T follicular helper cell (primary cell): Measurements from ENCODE around the gene RTL10.

Source experiments
- DNase-seq: peaks from one replicate; pipeline ENCODE4 v3.0.0-alpha.2; 2020; ENCODE audit warnings: low read depth

Gene RTL10

GRCh38 chr22:19808873-19809478, 45.7 kb downstream of the RTL10 start:
- no peak for DNase-seq

- DNase-seq: no peak
Measured at GRCh38 chr22:19807914-19808872, 46.5 kb downstream of the RTL10 start.

GRCh38 chr22:19807161-19807913, 47.3 kb downstream of the RTL10 start:
- DNase-seq: no peak

GRCh38 chr22:19806213-19807160, 48.2 kb downstream of the RTL10 start:
- no peak for DNase-seq

- no peak for DNase-seq
Measured at GRCh38 chr22:19805821-19806212, 48.9 kb downstream of the RTL10 start.
